ENCODE data around the gene XRCC3.
"Not testable (repeated sequence)": the region's sequence is repeated elsewhere in the genome, so short reads cannot be mapped to it uniquely, and the experiment has no call there.

XRCC3 gene

GRCh38 chr14:103668117-103668516 lies 47.1 kb downstream of the XRCC3 start:
- DNase-seq (ENCODE audit: low read depth in 2 of 2) = no peak

GRCh38 chr14:103667671-103668070 lies 47.6 kb downstream of the XRCC3 start:
- no peak for DNase-seq (ENCODE audit: low read depth in 2 of 2)

DNA sequence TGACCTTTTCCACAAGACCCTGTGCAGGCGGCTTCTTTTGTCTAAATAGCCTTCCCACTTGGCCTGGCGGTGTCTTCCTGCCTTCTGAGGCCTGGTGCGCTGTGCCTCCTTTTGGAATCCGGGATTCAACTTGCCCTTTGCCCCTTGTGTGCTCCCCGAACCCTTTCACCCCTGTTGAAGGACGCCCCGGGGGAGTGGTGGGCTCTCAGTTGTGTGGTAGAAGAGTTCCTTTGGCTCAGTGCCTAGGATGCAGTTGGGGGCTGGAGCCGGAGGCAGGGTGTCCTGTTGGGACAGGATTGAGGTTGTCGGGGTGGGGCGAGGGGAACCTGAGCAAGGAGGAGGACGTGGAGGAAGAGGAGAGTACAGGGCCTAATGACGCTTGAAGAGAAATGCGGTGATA lies 51.7 kb downstream of the XRCC3 start:
- no peak for DNase-seq (ENCODE audit: low read depth in 2 of 2)

GRCh38 chr14:103662591-103662990 lies 52.7 kb downstream of the XRCC3 start:
- no peak for DNase-seq (ENCODE audit: low read depth in 2 of 2)

GRCh38 chr14:103662029-103662428 lies 53.2 kb downstream of the XRCC3 start:
- no peak for DNase-seq (ENCODE audit: low read depth in 2 of 2)

DNA sequence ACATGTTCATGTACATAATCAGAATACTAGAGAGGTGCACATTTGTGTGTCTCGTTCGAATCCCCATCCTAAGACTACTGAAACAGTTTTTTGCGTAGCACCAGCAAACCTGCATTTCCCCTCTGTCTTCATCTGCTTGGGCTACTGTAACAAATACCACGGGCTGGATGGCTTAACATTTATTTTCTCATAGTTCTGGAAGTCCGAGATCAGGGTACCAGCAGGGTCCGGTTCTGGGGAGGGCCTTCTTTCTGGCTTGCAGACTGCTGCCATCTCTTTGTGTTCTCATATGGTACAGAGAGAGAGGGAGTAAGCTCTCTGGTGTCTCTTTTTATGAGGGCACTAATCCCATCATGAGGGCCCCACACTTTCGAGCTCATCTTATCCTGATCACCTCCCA lies 55.6 kb downstream of the XRCC3 start:
- DNase-seq (ENCODE audit: low read depth in 2 of 2) = no peak

- DNase-seq (ENCODE audit: low read depth in 2 of 2) = peak; percentile 29 to 31
Observed at GRCh38 chr14:103657471-103657870, 57.8 kb downstream of the XRCC3 start.

GRCh38 chr14:103656756-103657133 lies 58.5 kb downstream of the XRCC3 start:
- no peak for DNase-seq (ENCODE audit: low read depth in 2 of 2)

DNA sequence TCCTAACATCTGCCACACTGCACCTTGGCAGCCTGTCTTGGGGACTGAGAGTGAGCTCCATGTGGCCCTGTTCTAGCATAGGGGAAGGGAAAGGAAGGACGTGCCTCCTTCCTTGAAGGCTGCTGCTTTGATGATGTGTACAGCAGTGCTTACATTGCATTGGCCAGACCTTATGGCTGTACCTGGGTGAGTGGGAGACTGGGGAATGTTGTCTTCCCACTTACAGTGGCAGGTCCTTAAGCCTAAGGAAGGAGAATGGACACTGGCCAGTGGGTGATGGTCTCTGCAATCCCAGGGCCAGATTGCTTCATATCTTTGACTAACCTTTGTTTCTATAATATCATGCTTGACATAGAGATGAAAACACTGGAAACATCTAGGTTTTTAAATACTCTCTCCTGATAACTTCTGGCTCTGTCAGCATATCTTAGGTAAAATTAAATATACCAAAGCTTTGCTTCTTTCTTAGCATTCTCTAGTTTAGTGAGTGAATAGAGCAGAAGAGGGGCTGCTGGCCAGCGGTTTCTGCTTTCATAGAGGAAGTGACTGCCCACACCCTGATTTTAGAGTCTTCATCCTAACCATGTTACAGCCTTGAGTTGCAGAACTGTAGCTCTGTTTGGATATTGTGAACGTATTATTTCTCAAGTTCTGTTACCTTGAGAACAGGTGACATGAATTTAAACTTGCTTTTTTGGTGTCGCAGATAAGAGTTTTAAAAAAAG lies 59.1 kb downstream of the XRCC3 start:
- DNase-seq (ENCODE audit: low read depth in 2 of 2) = no peak

DNA sequence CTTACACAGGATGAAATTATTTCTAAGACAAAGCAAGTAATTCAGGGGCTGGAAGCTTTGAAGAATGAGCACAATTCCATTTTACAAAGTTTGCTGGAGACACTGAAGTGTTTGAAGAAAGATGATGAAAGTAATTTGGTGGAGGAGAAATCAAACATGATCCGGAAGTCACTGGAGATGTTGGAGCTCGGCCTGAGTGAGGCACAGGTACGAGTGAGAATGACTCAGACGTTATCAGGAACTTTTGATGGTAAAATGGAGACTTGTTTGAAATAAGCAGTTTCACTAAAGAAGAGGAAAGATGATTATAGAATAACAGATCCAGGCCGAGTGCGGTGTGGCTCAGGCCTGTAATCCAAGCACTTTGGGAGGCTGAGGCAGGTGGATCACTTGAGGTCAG lies 60.6 kb downstream of the XRCC3 start:
- no peak for DNase-seq (ENCODE audit: low read depth in 2 of 2)

GRCh38 chr14:103653805-103654204 lies 61.4 kb downstream of the XRCC3 start:
- DNase-seq (ENCODE audit: low read depth in 2 of 2) = no peak

- not testable (repeated sequence) for DNase-seq (ENCODE audit: low read depth in 2 of 2)
Observed at GRCh38 chr14:103653336-103653735, 61.9 kb downstream of the XRCC3 start.

- DNase-seq (ENCODE audit: low read depth in 2 of 2) = no peak
Observed at GRCh38 chr14:103652806-103653205, 62.4 kb downstream of the XRCC3 start.

GRCh38 chr14:103651585-103651984 lies 63.7 kb downstream of the XRCC3 start:
- DNase-seq (ENCODE audit: low read depth in 2 of 2) = no peak

- DNase-seq (ENCODE audit: low read depth in 2 of 2) = no peak
Observed at GRCh38 chr14:103650213-103650612, 65.0 kb downstream of the XRCC3 start.

GRCh38 chr14:103649001-103649400 lies 66.2 kb downstream of the XRCC3 start:
- no peak for DNase-seq (ENCODE audit: low read depth in 2 of 2)

Measured in fibroblast of skin of left biceps (primary cell).